ENCODE data around the gene SLC45A1. TPM values are rescaled to one million over a fixed set of nuclear protein-coding genes. Genes with fewer than 3 reads are reported as not detected.
A peak's percentile ranks its signal among the peaks of the same experiment; 100 is the strongest.

The SLC45A1 gene
- total and polyA plus RNA-seq, 8 donors: 1.1 to 3.0 (median 2.4) TPM; not detected in 3

- 89 to 94% (median 92%) methylated on average over 20 to 24 of the region's 24 CpGs for WGBS, 5 donors
- Histone ChIP-seq H3K36me3 (peaks cover 28 to 64% (median 57%) of the 10 kb centered on the region in 4 donors), H3K4me1 (peaks cover 53 to 81% (median 65%) of the 10 kb centered on the region in 4 donors), H3K9me3 (no peaks in the 10 kb centered on the region), H3K27ac (no peak overlapping the region), H3K27me3 (no peaks in the 10 kb centered on the region), H3K4me3 (no peak overlapping the region)
- no peak for TF ChIP-seq POLR2AphosphoS5 (IDR thresholded peaks at IDR 0.05)
- TF ChIP-seq CTCF (IDR thresholded peaks at IDR 0.05): no peak
- TF ChIP-seq EP300 (IDR thresholded peaks at IDR 0.05): no peak
- TF ChIP-seq POLR2A (IDR thresholded peaks at IDR 0.05): no peak
- intact Hi-C loops (cut with DNase I; ENCODE audit: low total_unique reads): loop anchor here (10.0 kb wide), 1 partner anchor 59 kb away; no protein-coding TSS in a partner anchor
- no peak for DNase-seq
Measured at GRCh38 chr1:8365661-8366362, 47.9 kb downstream of the SLC45A1 start.

DNA sequence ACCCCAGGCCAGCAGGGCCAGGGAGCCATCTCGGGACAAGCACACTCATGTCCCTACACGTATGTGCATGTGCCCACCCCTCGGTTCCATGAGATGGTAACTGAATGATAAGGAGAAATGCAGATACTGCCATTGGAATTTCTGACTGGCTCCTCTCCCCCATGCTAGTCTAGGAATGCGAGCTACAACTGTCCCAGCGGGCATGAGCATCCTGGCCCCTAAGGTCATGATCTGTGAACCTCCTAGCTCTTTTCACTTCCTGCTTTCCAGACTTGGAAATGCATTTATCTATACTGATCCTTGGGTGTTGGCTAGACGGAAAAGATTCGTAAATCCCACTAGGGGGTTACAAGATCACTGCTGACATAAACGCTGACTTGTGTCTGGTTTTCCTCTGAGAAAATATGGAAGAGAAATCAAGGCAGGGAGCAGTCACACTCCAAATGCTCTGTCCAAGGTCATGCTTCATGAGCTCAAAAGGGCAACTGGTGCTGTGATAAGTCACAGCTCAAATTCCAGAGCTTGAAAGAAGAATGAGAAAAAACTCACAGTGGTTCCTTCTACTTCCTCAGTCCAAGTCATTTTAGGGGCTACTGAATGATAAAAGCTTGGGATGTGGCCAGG is 49.8 kb downstream of the SLC45A1 start:
- intact Hi-C loops (cut with DNase I; ENCODE audit: low total_unique reads): loop anchor here (10.0 kb wide), 1 partner anchor 57 kb away; no protein-coding TSS in a partner anchor
- H3K36me3 ChIP-seq: peaks cover 10 to 50% (median 42%) of the 10 kb centered on the region in 4 donors
- 67 to 89% (median 79%) methylated on average over 8 of the region's 8 CpGs for WGBS, 5 donors

GRCh38 chr1:8368956-8369639 is 51.2 kb downstream of the SLC45A1 start:
- no peaks in the 10 kb centered on the region for H3K9me3 ChIP-seq
- peak overlapping the region in 3 of 5 donors; percentile 53 to 88 (median 80) for H3K27ac ChIP-seq
- no peak for DNase-seq
- TF ChIP-seq POLR2A (IDR thresholded peaks at IDR 0.05): no peak
- TF ChIP-seq CTCF (IDR thresholded peaks at IDR 0.05): no peak
- TF ChIP-seq POLR2AphosphoS5 (IDR thresholded peaks at IDR 0.05): no peak
- no peak for TF ChIP-seq EP300 (IDR thresholded peaks at IDR 0.05)
- no peaks in the 10 kb centered on the region for H3K27me3 ChIP-seq
- peaks cover 72 to 100% (median 85%) of the 10 kb centered on the region in 4 donors for H3K4me1 ChIP-seq
- peaks cover 7 to 38% (median 29%) of the 10 kb centered on the region in 4 donors for H3K36me3 ChIP-seq
- WGBS, 5 donors: 64 to 80% (median 70%) methylated on average over 5 of the region's 5 CpGs
- H3K4me3 ChIP-seq: no peak overlapping the region
- intact Hi-C loops (cut with DNase I; ENCODE audit: low total_unique reads): loop anchor here (10.0 kb wide), 1 partner anchor 56 kb away; no protein-coding TSS in a partner anchor

More for the DNA sequence above, 49.8 kb downstream of the SLC45A1 start:
- Histone ChIP-seq H3K27ac (peak overlapping the region in 4 of 5 donors; percentile 13 to 88 (median 30)), H3K27me3 (no peaks in the 10 kb centered on the region), H3K9me3 (no peaks in the 10 kb centered on the region), H3K4me1 (peaks cover 71 to 100% (median 84%) of the 10 kb centered on the region in 4 donors), H3K4me3 (no peak overlapping the region)
- TF ChIP-seq POLR2AphosphoS5 (IDR thresholded peaks at IDR 0.05) (no peak), CTCF (IDR thresholded peaks at IDR 0.05) (no peak), POLR2A (IDR thresholded peaks at IDR 0.05) (no peak)
- no peak for DNase-seq
